NCI-H2029 treated with DMSO at 0.1 percent for 48 hours (cell line): Measurements from ENCODE around the gene MAPKAPK2.

Experiments
- DNase-seq: peaks from one replicate; lab custom pipeline; 2025; lab: John Stamatoyannopoulos, UW

The MAPKAPK2 gene

DNA sequence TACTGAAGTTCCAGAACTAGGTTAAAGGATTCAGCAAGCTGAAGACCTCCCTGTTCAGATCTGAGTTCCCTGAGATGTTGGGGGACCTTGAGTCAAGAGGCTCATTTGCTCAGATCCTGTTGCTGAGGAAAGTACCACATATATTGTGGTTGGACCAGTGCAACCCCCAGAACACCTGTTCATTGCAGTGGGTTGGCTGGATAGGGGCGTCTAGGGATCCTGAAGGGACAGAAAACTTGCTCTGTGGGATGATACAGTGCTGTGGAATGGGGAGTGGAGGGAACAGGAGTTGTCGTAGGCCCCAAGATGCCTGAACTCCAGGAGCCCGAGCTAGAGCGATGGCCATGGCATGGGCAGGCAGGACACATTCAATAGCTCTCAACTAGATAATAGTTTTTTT, 24.6 kb upstream of the MAPKAPK2 start:
- no peak for DNase-seq

DNA sequence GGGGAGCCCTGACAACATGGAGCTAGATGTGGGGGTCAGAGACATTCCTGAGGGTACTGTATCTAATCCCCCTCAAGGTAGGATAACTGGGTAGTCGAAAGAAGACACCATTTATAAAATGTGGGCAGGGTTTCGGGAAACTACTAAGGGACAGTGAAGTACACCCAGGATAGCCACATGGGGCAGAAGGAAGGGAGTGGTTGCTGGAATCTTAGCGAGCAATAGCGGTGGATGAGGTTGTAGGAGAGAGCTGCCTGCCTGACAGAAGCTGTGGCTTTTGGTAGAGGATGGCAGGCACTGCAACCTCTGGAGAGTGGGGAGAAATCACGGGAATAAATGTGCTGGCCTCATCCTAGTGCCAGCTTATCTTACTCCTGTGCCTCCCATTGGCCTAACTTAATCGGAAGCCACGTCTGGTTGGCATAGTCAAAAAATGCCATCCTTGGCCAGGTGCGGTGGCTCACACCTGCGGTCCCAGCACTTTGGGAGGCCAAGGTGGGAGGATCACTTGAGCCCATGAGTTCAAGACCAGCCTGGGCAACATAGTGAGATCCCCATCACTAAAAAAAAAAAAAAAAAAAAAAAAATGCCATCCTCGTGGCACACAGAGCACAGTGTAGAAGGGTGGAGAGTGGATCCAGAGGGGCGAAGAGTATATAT, 23.4 kb upstream of the MAPKAPK2 start:
- DNase-seq, result no peak

DNA sequence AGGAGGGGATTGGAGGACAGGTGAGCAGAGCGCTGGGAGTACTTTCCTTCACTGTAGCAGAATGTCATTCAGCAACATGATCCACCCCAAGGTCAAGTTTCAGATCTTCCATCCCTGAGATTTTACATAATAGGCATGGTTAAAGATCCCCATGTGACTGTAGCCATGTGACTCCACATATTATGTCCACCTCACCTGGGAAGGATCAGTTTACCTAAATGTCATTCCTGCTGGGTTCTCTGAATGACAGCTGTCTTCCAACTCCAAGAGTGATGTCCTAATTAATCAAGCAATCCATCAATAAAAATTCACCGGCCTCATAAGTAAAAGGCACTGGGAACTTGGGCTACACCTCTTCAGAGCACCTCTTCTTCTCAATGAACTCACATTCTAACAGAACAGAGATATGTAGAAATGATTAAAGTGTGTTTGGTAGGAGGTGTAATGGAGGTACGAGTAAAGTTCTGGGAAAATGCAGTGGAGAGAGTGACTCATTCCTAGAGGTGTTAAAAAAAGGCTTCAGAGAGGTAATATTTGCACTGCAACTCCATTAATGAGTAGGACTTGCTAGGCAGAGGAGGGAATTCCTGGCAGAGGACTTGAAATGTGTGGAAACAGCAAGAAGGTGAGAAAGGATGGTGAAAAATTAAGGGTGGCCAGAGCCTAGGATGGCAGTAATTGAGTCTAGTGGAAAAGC, 22.2 kb upstream of the MAPKAPK2 start:
- no peak for DNase-seq

- DNase-seq, result no peak
Observed at GRCh38 chr1:206663362-206663761, 21.3 kb upstream of the MAPKAPK2 start.

GRCh38 chr1:206663832-206664652, 20.7 kb upstream of the MAPKAPK2 start:
- DNase-seq, result peak; percentile 46

- no peak for DNase-seq
Observed at GRCh38 chr1:206664740-206665139, 20.0 kb upstream of the MAPKAPK2 start.

DNA sequence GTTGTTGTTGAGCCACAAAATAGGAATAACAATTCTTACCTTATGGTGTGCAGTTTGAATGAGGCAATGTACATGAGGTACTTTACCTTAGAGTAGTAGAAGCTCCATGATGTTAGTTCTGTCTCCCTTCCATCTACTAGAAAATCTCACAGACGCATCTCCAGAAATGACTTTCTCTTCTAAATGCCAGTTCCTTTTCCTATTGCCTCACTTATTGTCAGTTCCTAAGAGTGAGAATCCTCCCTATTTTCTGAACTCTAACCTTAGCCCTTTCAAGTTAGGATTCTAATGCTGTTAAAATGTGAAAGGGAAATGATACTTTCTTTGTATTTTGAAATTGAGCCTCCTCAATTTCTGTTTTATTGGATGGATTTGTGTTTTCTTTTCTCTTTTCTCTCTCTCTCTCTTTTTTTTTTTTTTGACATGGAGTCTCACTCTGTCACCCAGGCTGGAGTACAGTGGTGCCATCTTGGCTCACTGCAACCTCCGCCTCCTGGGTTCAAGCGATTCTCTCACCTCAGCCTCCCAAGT, 18.6 kb upstream of the MAPKAPK2 start:
- DNase-seq, result no peak

DNA sequence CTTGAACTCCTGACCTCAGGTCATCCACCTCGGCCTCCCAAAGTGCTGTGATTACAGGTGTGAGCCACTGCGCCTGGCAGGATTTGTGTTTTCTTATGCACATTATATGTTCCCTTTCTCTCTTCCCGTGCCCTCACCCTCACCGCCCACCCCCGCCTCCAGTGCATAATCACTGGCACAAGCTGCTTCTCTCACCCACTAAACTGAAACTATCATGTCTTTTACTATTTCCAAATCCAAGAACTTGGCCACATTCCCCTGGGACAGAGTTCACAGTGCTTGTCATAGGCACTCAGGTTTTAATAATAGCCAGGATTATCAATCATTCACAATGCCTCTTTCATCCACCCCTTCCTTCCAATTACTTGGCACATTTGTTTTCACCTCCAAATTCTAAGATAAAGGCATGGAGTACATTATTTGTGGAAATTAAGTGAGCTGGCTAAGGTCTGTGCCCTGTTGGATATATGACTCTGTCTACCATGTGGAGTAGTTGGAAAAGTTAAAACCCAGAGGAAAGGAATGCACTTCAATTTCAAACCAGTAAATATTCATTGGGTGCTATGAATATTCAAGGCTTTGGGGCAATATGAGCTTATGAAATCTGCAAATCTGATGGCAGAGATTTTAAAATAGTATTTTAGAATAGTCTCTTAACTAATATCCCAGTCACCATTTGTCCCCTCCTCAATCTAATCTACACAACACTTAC, 17.6 kb upstream of the MAPKAPK2 start:
- DNase-seq, result no peak

- no peak for DNase-seq
Observed at GRCh38 chr1:206668351-206668750, 16.4 kb upstream of the MAPKAPK2 start.

DNA sequence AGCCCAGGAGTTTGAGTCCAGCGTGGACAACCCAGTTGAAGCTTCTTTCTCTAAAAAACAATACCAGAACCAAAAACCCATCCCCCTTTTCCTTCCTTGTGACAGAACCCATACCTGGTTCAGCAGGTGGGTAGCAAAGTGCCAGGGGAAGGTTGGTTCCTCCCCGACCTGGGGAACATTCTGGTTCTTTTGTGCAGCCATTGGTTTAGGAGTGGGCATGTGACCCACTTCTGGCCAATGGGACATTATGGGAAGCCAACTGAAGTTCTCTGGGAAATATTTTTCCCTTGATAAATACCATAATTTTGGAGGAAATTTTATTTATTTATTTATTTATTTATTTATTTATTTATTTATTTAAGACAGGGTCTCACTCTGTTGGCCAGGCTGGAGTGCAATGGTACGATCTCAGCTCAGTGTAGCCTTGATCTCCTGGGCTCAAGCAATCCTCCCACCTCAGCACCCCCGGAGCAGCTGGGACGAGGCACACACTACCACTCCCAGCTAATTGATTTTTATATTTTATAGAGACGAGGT, 15.8 kb upstream of the MAPKAPK2 start:
- no peak for DNase-seq

DNA sequence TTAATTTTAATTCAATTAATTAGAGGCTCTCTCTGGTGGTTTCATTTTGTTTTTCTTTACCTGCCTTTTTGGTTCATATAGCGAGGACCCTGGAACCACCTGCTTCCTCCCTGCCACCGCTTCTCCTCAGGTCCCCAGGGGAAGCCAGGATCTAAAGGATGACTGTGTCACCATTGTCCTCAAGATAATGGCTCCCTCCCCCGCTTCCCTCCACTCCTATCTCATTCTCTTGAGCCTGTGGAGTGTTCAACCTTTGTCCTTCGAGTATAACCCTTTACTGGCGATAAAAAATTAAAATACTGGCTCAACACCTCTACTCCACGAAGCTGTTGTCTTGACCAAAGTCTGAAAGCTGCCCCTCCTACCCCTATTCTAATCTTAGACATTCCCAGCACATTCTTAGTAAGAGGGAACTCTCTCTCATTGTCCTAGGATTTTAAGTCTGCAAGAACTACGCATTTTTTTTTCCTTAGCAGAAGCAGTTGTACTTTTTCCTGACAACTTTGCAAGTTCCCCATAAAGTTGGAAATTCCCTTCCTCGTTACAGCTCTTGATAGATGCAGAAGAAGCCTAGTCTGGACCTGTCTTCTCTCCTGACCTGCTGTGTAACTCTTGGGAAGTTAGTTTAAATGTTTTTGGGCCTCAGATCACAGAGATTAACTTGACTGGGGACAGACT, 12.6 kb upstream of the MAPKAPK2 start:
- no peak for DNase-seq

DNA sequence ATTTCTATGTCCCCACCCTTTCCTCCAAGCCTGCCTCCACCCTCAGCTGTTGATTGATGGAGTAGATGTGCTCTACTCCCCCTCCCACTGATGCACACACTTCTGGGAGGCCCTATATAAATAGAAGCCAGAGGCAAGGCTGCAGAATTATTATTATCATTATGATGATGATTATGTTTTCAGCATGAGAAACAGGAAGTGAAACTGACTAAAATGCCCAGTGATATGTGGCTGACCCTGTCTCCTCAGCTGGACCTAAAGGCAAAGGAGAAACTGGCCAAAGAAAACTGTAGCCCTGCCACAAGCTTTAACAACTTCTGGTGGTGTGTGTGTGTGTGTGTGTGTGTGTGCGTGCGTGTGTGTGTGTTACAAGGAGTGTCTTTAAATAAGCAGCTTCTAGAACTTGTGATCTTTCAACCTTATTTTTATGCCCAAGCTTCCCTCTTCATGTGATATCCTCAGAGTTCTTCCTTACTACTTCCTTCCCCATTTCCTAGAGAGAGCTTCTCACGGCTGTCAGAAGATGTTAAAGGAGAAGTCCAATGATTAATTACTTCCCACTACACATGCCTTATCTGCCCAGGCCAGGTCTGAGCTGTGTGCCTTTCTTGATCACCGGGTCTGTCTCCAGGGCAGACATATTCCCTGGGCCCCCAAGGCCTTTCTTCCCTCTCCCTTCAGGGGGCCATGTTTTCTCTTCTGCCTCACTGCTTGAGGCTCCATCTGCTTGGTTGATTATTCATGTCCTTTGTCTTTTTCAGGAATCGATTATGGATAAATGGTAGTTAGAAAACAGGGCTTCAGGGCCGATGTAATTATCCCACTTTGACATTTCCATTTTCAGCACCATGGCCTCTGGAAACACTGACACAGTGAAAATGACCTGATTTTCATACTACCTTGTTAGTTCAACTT, 11.6 kb upstream of the MAPKAPK2 start:
- no peak for DNase-seq

DNA sequence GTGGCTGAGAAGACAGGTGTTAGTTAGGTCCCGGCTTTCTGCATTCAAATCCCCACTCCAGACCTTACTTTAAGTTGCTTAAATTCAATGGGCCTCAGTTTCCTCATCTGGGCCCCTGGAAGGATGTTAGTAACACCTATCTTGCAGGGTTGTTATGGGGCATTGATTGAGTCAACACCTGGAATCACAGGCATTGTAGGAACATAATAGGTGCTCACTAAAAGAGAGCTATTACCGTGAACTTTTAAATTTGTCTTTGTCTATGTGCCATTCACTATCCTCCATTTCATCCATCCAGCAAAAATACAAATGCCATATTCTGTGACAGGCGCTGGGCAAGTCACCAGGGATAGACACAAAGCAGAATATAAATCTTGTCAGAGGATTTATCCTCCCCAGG, 10.5 kb upstream of the MAPKAPK2 start:
- DNase-seq, result no peak

GRCh38 chr1:206674745-206675175, 9.9 kb upstream of the MAPKAPK2 start:
- DNase-seq, result no peak

- DNase-seq, result no peak
Observed at GRCh38 chr1:206676499-206676898, 8.2 kb upstream of the MAPKAPK2 start.

GRCh38 chr1:206678490-206678889, 6.2 kb upstream of the MAPKAPK2 start:
- no peak for DNase-seq

GRCh38 chr1:206679738-206680211, 4.9 kb upstream of the MAPKAPK2 start:
- no peak for DNase-seq

- no peak for DNase-seq
Observed at GRCh38 chr1:206680279-206680678, 4.4 kb upstream of the MAPKAPK2 start.

DNA sequence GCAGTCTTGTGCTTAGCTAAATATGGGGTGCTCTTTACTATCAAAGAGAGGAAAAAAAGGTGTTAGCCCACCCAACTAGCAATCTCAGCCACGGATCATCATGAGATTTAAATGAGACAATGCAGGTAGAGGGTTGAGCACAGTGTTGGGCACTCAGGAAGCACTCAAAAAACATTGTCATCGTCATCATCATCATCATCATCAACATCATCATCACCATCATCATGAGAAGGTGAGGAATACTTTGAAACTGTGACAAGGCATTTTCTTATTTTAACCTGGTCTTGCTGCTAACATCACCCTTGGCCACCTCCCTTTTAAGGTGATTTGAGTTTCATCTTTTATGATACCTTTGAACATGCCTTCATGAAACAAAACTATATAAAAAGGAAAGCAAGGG, 3.3 kb upstream of the MAPKAPK2 start:
- no peak for DNase-seq

DNA sequence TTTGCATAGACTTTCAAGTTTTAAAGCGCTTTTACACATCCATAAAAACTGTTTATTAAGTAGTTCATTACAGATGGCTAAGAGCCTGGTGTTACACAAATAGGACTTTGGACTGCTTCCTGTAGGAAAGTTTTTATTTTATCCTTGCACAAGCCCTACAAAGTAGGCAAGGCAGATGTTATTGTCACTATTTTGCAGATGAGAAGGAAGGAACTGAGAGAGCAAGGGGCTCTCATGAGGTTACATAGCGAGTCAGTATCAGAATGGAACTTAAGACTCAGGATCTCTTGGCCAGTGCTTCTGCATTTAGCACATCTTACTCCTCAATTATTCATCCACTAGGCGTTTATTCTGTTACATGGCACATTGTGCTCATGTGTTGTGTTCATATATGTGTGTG, 2.6 kb upstream of the MAPKAPK2 start:
- DNase-seq, result no peak
